GM21515 (cell line): Measurements from ENCODE around the gene SLC24A3.
"Not testable (repeated sequence)": the region's sequence is repeated elsewhere in the genome, so short reads cannot be mapped to it uniquely, and the experiment has no call there.

ENCODE experiments used
- ATAC-seq: cut with Tn5 transposase; IDR thresholded peaks from one replicate; pipeline ENCODE4 v1.9.1; 2021; ENCODE audit not compliant: unreplicated experiment

The SLC24A3 gene

DNA sequence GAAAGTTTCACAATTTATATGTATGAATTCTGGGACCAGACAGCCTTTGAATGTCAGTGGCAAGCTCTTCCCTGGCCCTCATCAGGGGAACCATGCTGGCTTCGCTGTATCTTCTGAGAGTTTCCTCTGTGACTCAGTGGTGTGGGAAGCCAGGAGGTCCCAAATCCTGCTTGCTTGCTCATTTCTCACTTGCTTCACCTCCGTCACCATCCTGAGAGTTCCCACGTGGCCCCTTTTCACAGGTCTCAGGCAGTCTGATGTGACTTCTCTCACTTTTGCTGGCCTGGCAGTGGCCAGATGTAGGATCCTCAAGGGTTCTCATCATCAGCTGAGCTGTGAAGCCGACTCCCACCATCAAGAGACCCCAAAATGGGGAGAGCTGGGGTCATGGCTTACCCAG is 517.2 kb downstream of the SLC24A3 start:
- no peak for ATAC-seq

DNA sequence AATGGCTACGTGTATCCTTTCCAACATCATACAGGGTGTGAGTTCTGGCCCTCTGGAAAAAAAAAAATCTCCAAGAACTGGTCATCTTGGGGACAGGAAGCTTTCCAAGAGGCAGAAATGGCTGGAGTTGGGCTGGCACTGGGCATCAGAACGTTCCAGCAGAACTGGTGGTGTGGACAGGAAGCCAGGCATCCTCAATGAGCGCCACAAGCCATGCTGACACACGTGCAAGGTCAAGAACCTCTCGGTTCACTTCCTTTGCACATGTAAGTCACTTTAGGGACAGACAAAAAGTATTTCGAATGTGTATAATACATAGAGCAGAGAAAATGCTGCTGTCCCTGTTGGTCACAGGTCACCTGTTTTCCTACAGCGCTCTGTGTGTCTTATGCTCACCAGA is 518.3 kb downstream of the SLC24A3 start:
- no peak for ATAC-seq

DNA sequence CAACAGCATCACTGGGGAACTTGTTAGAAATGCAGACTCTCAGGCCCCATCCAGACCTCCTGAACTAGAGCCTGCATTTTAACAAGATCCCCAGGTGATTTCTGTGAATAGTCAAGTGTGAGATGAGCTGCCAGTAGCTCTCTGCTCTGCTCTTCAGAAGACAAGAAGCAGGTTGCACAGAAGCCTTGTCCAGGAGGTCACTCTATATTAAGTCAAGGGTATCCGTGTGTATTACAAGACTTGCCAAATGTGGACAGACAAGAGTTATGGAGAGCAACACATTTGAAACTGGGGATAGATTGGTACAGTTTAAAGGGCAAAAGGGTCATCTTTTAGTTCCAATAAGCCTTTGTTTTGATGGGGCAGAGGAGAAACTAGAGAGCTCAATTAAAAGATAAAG is 522.4 kb downstream of the SLC24A3 start:
- no peak for ATAC-seq

DNA sequence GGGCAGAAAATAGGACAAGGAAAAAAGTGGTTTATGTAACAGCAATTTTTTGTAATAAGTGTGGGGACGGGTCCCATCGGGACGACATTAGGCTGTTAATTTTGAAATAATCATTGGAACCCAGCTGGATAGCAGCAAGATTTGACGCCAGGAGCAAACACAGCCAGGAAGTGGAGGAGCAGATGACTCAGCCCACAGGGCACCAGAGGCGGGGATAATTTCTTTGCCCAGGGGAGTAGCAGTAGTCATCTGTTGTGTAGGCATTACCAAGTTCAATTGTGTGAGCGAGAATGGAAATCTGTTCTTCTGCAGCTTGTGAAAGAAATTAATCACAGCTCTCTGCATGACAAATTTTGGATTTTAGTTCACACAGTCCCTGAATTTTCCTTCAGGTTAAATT is 523.0 kb downstream of the SLC24A3 start:
- ATAC-seq, result no peak

DNA sequence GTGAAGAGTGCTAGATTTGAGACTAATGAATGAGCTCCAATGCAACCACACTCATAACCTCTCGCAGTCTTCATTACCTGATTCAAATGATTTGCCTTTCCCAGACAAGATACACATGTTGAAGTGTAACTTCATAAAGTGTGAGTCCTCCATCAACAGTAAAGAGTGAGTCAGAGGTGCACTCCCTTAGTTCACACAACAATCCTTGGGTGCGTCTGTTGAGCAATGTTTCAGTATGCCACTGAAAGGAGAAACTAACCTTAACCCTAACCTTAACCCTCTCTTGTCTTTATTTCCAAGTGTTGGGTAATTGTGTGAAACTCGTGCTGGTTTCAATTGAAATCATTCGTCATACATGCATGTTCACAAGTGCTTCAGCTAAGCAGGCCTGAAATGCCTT is 524.6 kb downstream of the SLC24A3 start:
- no peak for ATAC-seq

DNA sequence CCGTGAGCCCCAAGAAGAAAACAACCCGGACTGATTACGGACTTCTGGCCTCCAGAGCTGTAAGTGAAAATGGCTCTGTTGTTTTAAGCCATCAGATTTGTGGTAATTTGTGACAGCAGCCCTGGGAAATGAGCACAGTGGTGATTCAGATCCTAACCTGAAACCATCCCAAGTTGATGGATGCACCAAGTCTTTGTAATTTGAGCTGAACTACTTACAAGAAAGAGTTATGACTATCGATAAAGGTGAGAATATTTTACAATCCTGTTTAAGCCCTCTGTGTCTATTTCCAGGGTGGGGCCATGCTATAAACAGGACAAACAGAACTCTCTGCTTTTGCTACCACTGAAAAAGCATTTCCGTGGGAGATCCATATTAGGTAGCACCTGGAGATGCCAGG is 526.5 kb downstream of the SLC24A3 start:
- no peak for ATAC-seq

DNA sequence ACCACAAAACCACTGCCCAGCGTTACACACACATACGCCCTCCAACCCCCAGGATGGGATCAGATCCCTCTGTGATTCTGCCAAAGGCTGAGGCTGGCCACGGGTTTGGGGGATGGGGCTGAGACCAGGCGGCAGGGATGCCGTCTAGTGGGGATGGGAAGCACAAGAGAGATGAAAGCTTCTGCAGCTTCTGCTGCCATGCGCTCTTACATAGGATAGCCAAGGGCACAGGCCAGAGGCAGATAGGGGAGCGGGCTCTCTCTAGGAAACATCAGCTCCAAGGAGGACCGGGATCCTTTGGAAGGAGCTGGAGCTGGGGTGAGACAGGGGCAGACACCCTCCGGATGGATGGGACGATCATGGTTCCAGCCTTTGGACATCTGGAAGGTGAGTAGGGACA is 526.9 kb downstream of the SLC24A3 start:
- no peak for ATAC-seq

DNA sequence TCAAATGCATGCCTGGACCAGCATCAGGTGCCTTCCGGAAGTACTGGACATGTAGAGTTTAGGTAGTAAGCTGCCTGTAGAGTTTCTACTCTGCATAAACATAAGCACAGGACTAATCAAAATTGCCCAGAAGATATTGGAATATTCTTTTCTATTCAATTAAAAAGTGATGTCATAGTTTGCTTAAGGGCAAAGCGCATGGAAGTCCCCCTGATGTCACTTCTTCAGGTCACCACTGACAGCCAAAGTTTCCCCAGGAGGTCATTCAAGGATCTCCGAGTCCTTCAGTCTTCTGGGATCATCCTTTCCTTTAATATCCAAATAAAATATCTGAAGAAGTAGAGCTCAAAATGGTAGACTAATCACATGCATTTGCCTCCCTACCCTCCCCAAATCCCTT is 528.1 kb downstream of the SLC24A3 start:
- ATAC-seq, result no peak

DNA sequence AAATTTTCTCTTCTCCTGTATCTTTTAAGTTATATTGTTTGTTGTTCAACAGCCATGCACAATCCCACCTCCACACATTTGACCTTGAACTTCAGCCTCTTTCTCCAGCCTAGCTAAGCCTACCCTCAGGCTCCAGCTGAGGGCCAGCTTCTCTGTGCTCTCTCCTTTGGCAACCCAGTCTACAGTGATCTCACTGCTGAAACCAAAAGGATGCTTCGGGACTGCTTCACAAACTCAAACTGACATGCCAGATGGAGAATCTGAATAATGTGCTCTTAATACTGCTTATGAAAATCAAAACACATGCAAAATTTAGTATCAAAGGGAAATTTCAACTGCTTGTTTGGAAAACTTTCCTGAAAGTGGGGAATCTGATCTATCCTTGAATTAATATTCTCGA is 529.5 kb downstream of the SLC24A3 start:
- ATAC-seq, result no peak

DNA sequence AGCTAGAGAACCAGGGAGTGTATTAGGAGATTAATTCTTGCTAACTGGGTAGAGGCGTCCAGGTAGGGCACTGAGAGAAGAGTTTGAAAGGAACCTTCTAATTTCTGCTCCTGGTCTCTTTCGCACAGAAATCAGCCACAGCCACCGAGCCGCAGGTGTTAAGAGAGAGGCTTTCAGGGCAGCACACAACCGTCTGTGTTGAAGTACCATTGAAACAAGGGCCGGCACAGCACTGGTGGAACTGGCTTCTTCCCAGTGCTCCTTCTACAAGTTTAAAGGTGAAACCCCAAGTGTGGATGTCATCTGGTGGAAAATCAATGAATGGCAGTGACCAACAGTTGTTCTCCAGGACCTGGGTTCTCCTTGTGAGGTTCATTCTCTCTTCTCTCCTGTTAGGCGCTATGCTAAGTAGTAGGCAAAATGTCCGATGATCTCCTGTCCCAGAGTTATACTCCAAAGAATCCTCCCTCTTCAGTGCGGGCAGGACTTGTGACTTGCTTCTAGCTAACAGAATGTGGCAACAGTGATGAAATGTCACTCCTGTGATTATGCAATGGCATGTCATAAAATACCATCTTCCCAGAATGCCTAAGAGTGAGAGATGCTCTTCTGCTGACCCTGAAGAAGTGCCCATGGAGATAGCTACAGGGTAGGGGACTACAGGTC is 530.7 kb downstream of the SLC24A3 start:
- no peak for ATAC-seq

DNA sequence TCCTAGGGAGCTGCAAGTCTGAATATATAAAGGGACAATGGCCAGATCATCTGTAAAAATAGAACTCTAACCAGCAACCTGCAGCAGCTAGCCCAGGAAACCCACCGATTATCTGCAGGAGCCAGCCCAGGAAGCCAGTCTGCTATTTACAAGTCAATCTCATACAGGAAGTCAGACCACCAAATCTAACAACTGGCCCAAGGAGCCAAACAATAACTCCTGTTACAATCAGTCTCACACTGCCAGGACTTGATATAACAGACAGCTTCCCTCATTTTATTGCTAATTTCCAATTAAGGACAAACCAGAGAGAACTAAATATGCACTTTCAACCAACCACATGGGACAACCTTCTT is 531.2 kb downstream of the SLC24A3 start:
- ATAC-seq, result no peak

DNA sequence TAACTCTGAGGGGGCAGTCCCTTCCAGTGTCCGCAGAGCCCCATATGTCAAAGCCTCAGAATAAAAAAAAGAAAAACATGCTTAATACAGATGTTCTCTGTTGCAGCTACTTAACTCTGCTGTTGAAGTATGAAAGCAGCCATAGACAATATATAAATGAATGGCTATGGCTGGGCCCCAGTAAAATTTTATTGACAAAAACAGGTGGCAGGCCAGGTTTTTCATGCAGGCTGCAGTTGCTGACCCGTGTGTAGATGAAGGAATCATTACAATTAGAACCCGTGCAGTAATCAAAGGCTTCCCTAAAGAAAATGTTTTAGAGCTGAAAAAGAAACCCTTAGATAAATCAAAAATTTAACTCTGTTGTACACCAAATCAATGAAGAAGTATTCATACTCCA is 532.7 kb downstream of the SLC24A3 start:
- no peak for ATAC-seq

DNA sequence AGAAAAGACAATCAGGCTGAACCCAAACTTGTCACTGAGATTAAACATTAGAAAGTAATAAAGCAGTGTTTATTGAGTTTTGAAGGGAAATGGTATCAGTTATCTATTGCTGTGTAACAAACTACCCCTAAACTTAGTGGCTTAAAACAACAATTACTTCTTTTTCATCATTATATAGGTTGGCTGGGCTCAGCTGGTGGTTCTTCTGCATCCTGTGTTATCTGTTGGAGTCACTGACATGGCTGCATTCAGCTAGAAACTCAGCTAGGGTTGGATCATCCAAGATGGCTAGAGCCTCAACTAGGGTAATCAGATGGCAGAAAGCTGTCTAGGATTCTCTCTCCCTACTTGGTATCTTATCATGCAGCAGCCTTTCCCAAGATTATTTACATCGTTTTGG is 533.1 kb downstream of the SLC24A3 start:
- no peak for ATAC-seq

DNA sequence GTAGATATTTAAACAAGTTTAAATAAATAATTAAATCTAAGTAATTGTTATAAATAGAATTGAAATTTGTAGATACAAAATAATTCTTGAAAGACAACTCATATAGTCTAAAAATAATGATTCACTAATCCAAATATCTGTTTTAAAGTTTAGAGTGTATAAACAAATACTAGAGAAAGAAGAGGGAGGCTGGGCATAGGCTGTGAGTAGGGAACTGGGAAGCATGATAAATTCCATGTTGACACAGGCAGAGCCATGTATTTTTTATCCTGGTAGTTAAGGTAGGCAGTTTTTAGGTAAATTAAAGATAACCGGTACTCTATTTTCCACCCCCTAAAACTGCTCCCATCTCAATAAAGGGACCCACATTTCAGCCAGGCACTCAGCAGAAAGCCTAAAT is 534.0 kb downstream of the SLC24A3 start:
- no peak for ATAC-seq

DNA sequence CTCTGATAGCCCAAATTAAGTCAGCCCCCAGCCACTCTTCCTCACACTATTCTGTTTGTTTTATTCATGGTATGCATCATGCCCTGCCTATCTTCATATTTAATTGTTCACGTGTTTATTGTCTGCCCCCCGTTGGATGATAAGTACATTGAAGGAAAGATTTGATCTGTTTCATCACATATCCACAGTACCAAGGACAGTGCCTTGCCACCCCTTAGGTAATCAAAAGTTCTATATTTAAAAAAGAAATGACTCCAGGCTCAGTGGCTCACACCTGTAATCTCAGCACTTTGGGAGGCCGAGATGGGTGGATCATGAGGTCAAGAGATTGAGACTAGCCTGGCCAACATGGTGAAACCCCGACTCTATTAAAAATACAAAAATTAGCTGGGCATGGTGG is 535.5 kb downstream of the SLC24A3 start:
- ATAC-seq, result no peak

DNA sequence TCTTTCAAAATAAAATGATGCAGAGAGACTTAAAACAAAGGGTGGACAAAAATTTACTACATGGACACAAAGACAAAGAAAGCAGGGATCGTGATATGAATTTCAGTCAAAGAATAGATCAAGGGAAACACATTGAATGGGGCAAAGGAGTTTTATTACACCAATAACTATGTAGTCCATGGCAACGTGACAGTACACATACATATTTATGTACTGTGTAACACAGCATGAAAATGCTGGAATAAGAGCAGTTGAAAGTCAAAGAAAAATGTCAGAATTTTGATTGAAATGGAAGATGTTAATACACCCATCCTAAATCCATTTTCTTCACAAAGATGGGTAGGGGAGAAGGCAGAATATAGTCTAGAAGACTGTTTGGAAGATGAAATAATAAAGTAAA is 536.2 kb downstream of the SLC24A3 start:
- ATAC-seq, result no peak

DNA sequence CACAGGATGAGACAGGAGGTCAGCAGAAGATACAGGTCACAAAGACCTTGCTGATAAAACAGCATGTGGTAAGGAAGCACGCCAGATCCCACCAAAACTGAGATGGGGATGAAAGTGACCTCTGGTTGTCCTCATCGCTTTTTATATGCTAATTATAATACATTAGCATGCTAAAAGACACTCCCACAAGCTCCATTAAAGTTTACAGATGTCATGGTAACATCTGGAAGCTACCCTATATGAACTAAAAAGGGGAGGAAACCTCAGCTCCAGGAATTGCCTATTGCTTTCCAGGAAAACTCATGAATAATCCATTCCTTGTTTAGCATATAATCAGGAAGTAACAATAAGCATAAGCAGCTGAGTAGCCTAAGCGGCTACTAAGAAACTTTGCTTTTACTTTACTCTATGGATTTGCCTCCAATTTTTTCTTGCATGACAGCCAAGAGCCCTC is 537.2 kb downstream of the SLC24A3 start:
- no peak for ATAC-seq

DNA sequence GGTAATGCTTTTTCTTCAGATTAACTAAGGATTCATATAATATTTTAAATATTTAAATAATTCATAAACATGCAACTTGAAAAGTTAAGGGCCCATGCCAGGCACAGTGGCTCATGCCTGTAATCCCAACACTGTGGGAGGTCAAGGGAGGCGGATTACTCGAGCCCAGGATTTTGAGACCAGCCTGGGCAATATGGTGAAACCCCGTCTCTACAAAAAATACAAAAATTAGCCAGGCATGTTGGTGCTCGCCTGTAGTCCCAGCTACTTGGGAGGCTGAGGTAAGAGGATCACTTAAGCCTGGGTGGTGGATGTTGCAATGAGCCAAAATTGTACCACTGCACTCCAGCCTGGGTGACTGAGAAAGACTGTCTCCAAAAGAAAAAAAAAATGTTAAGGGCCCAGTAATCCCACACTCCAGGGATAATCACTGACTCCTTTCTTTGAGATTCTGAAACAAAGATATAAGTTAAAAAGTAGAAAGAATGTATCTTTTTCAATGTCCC is 537.7 kb downstream of the SLC24A3 start:
- no peak for ATAC-seq

DNA sequence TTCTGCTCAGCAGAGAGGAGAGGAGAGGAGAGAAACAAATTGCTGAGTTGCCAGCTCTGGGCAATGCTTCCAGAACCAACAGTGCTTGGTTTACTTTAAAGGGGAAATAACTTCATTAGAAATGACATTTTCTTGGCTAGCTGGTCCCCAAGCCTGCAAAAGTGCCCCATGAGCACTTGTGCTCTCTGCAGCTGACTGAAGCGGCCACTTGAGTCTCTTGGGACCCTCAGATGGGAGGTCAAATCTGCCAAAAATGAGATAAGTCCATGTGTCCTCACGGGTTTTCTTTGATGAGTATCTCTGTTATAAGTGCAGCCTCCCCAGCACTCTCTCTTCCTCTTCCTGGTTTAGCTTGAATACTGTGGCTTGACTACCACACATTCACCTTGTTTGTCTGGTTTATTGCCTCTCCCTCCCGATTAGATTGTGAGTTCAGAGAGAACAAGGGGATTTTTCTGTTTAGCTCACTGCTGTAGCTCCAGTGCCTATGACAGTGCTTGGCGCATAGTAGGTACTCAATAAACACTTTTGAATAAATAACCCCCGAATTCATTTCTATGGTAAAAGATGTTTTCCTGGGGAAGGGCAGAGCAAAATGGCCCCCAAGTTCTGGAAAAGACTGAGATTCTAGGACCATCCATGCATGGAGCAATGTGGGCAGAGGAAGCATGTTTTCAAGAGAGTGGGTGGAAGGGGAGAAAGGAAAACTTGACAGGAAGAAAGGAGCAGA is 538.6 kb downstream of the SLC24A3 start:
- no peak for ATAC-seq

DNA sequence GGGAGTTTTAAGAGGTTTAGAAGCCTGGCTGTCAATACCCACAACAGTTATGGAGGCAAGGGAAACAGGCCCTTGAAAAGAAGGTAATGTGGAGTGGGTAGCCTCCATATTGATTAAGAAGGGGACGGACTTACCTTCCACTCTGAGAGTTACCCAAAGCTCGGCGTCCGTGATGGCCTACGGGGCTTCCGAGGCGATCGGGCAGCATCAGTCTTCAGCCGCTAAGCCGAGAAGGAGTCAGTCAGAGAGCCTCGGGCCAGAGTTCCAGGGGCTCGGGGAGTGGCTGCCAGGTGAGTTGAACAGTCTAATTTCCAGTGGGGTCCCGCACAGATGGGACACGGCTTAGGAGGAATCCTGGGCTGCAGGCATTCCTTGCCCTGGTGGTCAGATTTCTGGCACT is 541.8 kb downstream of the SLC24A3 start:
- ATAC-seq, result not testable (repeated sequence)

DNA sequence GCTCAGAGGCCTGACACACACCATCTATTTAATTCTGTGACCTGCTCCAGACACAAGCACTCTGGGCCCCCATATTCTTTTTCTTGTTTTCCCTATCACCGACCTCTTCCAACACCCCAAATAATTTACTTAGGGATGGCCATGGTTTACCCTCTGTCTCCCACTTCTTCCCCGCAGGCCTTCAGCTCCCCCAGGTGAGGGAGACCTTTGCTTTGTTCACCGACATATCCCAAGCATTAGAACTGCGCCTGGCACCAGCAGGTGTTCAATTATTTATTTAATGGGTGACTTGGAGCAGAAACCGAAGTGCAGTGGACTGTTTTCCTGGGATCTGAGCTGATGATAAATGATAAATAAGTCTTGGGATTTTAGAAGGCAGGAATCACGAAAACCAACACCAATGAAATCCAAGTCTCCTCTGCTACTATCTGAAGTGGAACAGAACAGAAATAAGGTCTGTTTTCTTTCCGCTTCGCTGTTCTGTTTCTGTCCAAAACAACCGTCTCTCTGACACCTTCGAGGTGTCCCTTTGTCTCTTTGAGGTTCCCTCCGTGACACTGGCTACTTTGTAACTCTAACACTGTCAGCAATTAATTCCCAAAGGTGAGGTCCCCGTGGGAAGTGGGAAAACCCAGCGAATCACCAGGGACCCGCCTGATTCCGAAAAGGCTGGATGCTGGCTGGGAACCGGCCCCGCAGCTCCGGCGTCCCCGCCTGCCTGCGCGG is 544.5 kb downstream of the SLC24A3 start:
- no peak for ATAC-seq

DNA sequence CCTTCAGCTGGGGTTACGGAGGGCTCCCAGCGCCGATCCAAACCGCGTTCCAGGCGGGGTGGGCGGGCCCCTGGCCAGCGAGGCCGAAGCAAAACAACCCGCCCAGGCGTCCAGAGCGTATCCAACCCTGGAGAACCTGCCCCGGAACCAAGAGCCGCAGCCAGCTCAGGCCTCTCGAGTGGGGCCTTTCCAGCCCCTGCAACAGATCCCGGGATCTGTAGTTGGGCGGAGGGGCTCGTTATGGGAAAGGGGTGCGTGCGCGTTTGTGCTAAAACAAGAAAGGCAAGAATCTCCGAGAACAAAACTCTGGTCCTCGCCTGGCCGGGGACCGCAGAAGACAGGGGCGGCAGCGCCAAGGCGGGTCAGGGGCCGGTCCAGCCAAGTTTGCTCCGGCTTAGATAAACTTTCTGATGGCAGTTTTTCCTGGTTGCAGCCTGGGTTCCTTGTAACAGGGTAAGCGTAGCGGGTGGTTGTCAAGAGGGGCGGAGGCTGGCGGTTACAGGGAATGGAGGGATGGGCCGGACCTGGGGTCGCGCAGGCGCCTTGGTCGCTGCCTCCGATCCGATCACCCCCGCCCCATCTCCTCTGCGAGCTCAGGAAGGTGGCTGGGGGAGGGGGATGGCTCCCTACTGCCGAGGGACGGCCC is 545.2 kb downstream of the SLC24A3 start:
- ATAC-seq, result no peak
